WTC11 (cell line): ENCODE data around the gene KIF6. TPM values are rescaled to one million over a fixed set of nuclear protein-coding genes. Genes with fewer than 3 reads are reported as not detected.

Experiments used
- ATAC-seq: fragments of 200-7000 bp; cut with Tn5 transposase; 2 replicates; pipeline ENCODE4 v1.10.0; 2021; ENCODE audit warnings: mild to moderate bottlenecking, moderate library complexity
- CTCF ChIA-PET: fragments of 300-600 bp; sonication (Branson Sonifier 250); formaldehyde crosslinking; loops from one replicate; lab custom pipeline; 2021; ENCODE audit warnings: antibody characterized with exemption; lab: Charles Lee
- POLR2A ChIA-PET: fragments of 350-600 bp; sonication (Branson Sonifier 250); formaldehyde crosslinking; loops from one replicate; lab custom pipeline; 2021; ENCODE audit warnings: antibody characterized with exemption; lab: Charles Lee
- DNase-seq: peaks from one replicate; pipeline ENCODE4 v3.0.0; 2021; ENCODE audit warnings: low spot score
- H3K27ac Mint-ChIP-seq: 2 replicates; pipeline ENCODE4 v1.8.0; 2021; ENCODE audit warnings: mixed read lengths
- H3K27me3 Mint-ChIP-seq: 2 replicates; pipeline ENCODE4 v1.8.0; 2021; ENCODE audit warnings: low read depth, mild to moderate bottlenecking, moderate library complexity, mixed read lengths
- H3K36me3 Mint-ChIP-seq: 2 replicates; pipeline ENCODE4 v1.8.0; 2021; ENCODE audit warnings: mixed read lengths
- H3K4me1 Mint-ChIP-seq: 2 replicates; pipeline ENCODE4 v1.8.0; 2022; ENCODE audit warnings: mixed read lengths
- H3K4me3 Mint-ChIP-seq: 2 replicates; pipeline ENCODE4 v1.8.0; 2021; ENCODE audit warnings: mild to moderate bottlenecking, moderate library complexity, mixed read lengths
- H3K9me3 Mint-ChIP-seq: 2 replicates; pipeline ENCODE4 v1.8.0; 2021; ENCODE audit warnings: mixed read lengths
- ARID4B ChIP-seq: sonication (generic); formaldehyde crosslinking; IDR thresholded peaks from 2 replicates; pipeline ENCODE4 v1.8.0; 2023; ENCODE audit warnings: missing genetic modification reagents, mild to moderate bottlenecking, borderline replicate concordance
- CREB1 ChIP-seq: sonication (generic); formaldehyde crosslinking; IDR thresholded peaks from 2 replicates; pipeline ENCODE4 v1.8.0; 2023; ENCODE audit warnings: mild to moderate bottlenecking, missing genetic modification reagents
- CREM ChIP-seq: sonication (generic); formaldehyde crosslinking; IDR thresholded peaks from 2 replicates; pipeline ENCODE4 v1.8.1; 2022; ENCODE audit warnings: mild to moderate bottlenecking, missing genetic modification reagents, moderate library complexity
- E2F5 ChIP-seq: sonication (generic); formaldehyde crosslinking; IDR thresholded peaks from 2 replicates; pipeline ENCODE4 v1.8.1; 2022; ENCODE audit warnings: mild to moderate bottlenecking, moderate library complexity, missing genetic modification reagents
- FOXP1 ChIP-seq: sonication (generic); formaldehyde crosslinking; IDR thresholded peaks from 2 replicates; pipeline ENCODE4 v1.8.0; 2022; ENCODE audit warnings: missing genetic modification reagents, mild to moderate bottlenecking, moderate library complexity, borderline replicate concordance
- FOXP4 ChIP-seq: sonication (generic); formaldehyde crosslinking; IDR thresholded peaks from 2 replicates; pipeline ENCODE4 v1.8.0; 2022; ENCODE audit warnings: mild to moderate bottlenecking, missing genetic modification reagents
- GRHL2 ChIP-seq: fragments of 250-450 bp; sonication (Bioruptor Pico); IDR thresholded peaks from 2 replicates; pipeline ENCODE4 v1.8.0; 2022; ENCODE audit warnings: mild to moderate bottlenecking, moderate library complexity; ENCODE audit not compliant: insufficient replicate concordance, severe bottlenecking
- MLX ChIP-seq: sonication (generic); formaldehyde crosslinking; IDR thresholded peaks from 2 replicates; pipeline ENCODE4 v1.8.1; 2023; ENCODE audit warnings: mild to moderate bottlenecking, missing genetic modification reagents, moderate library complexity
- SMAD3 ChIP-seq: sonication (generic); formaldehyde crosslinking; IDR thresholded peaks from 2 replicates; pipeline ENCODE4 v1.8.0; 2022; ENCODE audit warnings: missing genetic modification reagents, mild to moderate bottlenecking, borderline replicate concordance
- USF2 ChIP-seq: sonication (generic); formaldehyde crosslinking; IDR thresholded peaks from 2 replicates; pipeline ENCODE4 v1.8.1; 2023; ENCODE audit warnings: mild to moderate bottlenecking, missing genetic modification reagents, moderate library complexity
- ZMAT4 ChIP-seq: fragments of 250-450 bp; sonication (Bioruptor Pico); IDR thresholded peaks from 2 replicates; pipeline ENCODE4 v1.9.0; 2021; ENCODE audit warnings: mild to moderate bottlenecking
- ZNF121 ChIP-seq: sonication (generic); formaldehyde crosslinking; IDR thresholded peaks from 2 replicates; pipeline ENCODE4 v1.8.0; 2023; ENCODE audit warnings: missing genetic modification reagents
- ZNF425 ChIP-seq: fragments of 250-450 bp; sonication (Bioruptor Pico); conservative IDR thresholded peaks from 2 replicates; pipeline ENCODE4 v1.9.0; 2021; ENCODE audit warnings: mild to moderate bottlenecking
- ZNF671 ChIP-seq: fragments of 250-450 bp; sonication (Bioruptor Pico); IDR thresholded peaks from 2 replicates; pipeline ENCODE4 v1.8.0; 2021; ENCODE audit warnings: mild to moderate bottlenecking
- ZSCAN18 ChIP-seq: fragments of 250-450 bp; sonication (Bioruptor Pico); IDR thresholded peaks from 2 replicates; pipeline ENCODE4 v2.1.2; 2022; ENCODE audit warnings: mild to moderate bottlenecking, moderate library complexity
- total RNA-seq: library from RNA; stranded (reverse); gene quantifications from 3 replicates; pipeline ENCODE4 v1.2.3, GENCODE V29; 2021

The KIF6 gene
- total RNA-seq, 1 experiment from 2014 or later: 0.57 TPM

GRCh38 chr6:39664173-39664572, 61.0 kb downstream of the KIF6 start:
- ATAC-seq (no peak), DNase-seq (no peak)
- Mint-ChIP-seq H3K27ac (no peak overlapping the region), H3K9me3 (peaks cover 6% of the 10 kb centered on the region; the same call in 1 of the 2 replicates), H3K27me3 (no peaks in the 10 kb centered on the region), H3K4me1 (peaks cover 23% of the 10 kb centered on the region), H3K4me3 (no peak overlapping the region), H3K36me3 (no peaks in the 10 kb centered on the region)
- ChIA-PET POLR2A (no interaction called here), CTCF (interaction anchor here (1.4 kb wide), 1 partner anchor 22 kb away, joined by 5 read pairs; no protein-coding TSS in a partner anchor)
- TF ChIP-seq ZMAT4 (CRISPR knock-in tag): no peak
- TF ChIP-seq ZNF121 (CRISPR knock-in tag): no peak
- TF ChIP-seq E2F5 (CRISPR knock-in tag): no peak
- TF ChIP-seq ZNF671: no peak
- no peak for TF ChIP-seq CREB1 (CRISPR knock-in tag)
- TF ChIP-seq ARID4B (CRISPR knock-in tag): no peak
- no peak for TF ChIP-seq MLX (CRISPR knock-in tag)
- no peak for TF ChIP-seq GRHL2
- no peak for TF ChIP-seq USF2 (CRISPR knock-in tag)
- no peak for TF ChIP-seq SMAD3
- no peak for TF ChIP-seq FOXP1 (CRISPR knock-in tag)
- TF ChIP-seq ZNF425 (CRISPR knock-in tag): no peak
- TF ChIP-seq CREM (CRISPR knock-in tag): no peak
- TF ChIP-seq ZSCAN18: no peak
- no peak for TF ChIP-seq FOXP4
